Measurements from ENCODE around the gene KCNK1. TPM values are rescaled to one million over a fixed set of nuclear protein-coding genes. Genes with fewer than 3 reads are reported as not detected.

KCNK1 gene
- total and polyA plus RNA-seq, 4 donors, result 2.5 to 12.3 (median 4.5) TPM

DNA sequence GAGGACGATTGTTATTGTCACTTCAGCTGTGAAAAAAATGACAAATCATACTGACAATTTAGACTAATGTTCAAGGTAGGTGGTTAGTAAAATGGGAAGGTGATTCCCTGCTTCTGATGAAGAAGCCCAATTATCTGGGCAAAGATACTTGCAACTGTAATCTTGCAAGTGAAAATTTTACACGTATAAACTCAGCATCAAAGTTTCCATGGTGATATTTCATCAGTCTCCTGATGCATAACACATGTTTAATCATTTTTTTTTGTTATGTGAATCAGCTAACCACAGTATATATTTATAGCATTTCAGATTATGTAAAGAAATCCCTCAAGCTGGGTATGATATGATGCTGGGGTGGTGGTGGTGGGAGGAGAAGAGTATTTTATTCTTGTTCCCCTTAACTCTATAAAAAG, 16.4 kb upstream of the KCNK1 start:
- no peak overlapping the region for H3K4me3 ChIP-seq (ENCODE audit: low read depth in 1 of 3, low read length in 3 of 3)

DNA sequence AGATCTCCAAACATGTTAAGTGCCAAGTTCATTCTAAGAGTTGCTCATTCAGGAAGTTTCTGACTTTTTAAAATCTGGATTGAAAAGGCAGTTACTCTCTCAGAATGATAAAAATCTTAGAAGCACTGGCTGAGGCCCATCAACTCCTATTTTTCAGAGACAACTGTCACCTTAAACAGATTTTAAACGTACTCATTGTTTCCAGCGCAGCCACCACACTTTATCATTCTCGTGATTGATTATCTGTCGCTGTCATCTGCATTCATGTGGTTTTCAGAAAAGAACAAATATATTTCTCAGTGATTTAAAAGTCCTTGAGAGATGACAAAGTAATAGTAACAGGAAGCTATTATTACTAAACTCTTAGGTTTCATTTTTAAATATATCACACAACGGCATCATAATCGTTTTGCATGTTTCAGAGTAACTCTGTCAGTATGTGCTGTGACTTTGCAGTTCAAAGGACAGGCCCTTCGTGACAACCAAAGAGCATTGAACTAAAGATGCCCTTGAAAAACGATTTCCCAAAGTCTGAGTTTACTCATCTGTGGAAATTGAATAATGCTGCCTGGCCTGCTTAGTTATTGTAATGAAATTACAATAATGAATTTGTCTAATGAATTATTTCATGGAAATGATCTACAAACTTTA, 14.9 kb upstream of the KCNK1 start:
- peak overlapping the region; percentile 70 to 75 for H3K27ac ChIP-seq (ENCODE audit: low read depth in 1 of 2, low read length in 2 of 2)
- WGBS, result 20% methylated on average over 8 of the region's 8 CpGs
- peak overlapping the region in 1 of 2 donors; percentile 42 for H3K9ac ChIP-seq (ENCODE audit: low read depth in 1 of 2, low read length in 2 of 2)
- no peak overlapping the region for H3K4me3 ChIP-seq (ENCODE audit: low read depth in 1 of 3, low read length in 3 of 3)
- H3K9me3 ChIP-seq (ENCODE audit: control insufficient read depth in 4 of 4, low read length in 3 of 4), result no peaks in the 10 kb centered on the region
- no peaks in the 10 kb centered on the region for H3K36me3 ChIP-seq (ENCODE audit: control insufficient read depth in 4 of 4, insufficient read depth in 3 of 4, low read depth in 1 of 4, low read length in 3 of 4)
- DNase-seq (ENCODE audit: low spot score), result no peak
- no peaks in the 10 kb centered on the region for H3K27me3 ChIP-seq (ENCODE audit: control insufficient read depth in 4 of 4, insufficient read depth in 4 of 4, low read length in 3 of 4)
- H3K4me1 ChIP-seq (ENCODE audit: control insufficient read depth in 4 of 4, insufficient read depth in 4 of 4, low read length in 3 of 4), result peaks cover 5 to 13% (median 8%) of the 10 kb centered on the region in 4 donors
- TF ChIP-seq, protein P1, sequence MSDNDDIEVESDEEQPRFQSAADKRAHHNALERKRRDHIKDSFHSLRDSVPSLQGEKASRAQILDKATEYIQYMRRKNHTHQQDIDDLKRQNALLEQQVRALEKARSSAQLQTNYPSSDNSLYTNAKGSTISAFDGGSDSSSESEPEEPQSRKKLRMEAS (IDR thresholded peaks at IDR 0.05), result peak; percentile 20
- peak in 1 of 2 donors; percentile 11 for TF ChIP-seq GABPA (IDR thresholded peaks at IDR 0.05 in 1 of 2, conservative IDR thresholded peaks at IDR 0.05 in 1 of 2)
- TF ChIP-seq HNF4A (conservative IDR thresholded peaks at IDR 0.05), result peak; percentile 89 to 92
- peak; percentile 59 for TF ChIP-seq HNF4G (IDR thresholded peaks at IDR 0.05)
- peak; percentile 36 to 56 for TF ChIP-seq RAD21 (IDR thresholded peaks at IDR 0.05)
- TF ChIP-seq TAF1 (conservative IDR thresholded peaks at IDR 0.05), result no peak
- peak; percentile 92 for TF ChIP-seq RXRA (IDR thresholded peaks at IDR 0.05)
- peak; percentile 77 for TF ChIP-seq SP1 (IDR thresholded peaks at IDR 0.05)
- TF ChIP-seq, protein P2, sequence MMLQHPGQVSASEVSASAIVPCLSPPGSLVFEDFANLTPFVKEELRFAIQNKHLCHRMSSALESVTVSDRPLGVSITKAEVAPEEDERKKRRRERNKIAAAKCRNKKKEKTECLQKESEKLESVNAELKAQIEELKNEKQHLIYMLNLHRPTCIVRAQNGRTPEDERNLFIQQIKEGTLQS (IDR thresholded peaks at IDR 0.05), result no peak
- TF ChIP-seq, protein P3, sequence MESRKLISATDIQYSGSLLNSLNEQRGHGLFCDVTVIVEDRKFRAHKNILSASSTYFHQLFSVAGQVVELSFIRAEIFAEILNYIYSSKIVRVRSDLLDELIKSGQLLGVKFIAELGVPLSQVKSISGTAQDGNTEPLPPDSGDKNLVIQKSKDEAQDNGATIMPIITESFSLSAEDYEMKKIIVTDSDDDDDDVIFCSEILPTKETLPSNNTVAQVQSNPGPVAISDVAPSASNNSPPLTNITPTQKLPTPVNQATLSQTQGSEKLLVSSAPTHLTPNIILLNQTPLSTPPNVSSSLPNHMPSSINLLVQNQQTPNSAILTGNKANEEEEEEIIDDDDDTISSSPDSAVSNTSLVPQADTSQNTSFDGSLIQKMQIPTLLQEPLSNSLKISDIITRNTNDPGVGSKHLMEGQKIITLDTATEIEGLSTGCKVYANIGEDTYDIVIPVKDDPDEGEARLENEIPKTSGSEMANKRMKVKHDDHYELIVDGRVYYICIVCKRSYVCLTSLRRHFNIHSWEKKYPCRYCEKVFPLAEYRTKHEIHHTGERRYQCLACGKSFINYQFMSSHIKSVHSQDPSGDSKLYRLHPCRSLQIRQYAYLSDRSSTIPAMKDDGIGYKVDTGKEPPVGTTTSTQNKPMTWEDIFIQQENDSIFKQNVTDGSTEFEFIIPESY (IDR thresholded peaks at IDR 0.05), result no peak
- peak; percentile 43 for TF ChIP-seq FOXA2 (IDR thresholded peaks at IDR 0.05)
- peak; percentile 35 for TF ChIP-seq NR2F2 (IDR thresholded peaks at IDR 0.05)
- TF ChIP-seq, protein P4, sequence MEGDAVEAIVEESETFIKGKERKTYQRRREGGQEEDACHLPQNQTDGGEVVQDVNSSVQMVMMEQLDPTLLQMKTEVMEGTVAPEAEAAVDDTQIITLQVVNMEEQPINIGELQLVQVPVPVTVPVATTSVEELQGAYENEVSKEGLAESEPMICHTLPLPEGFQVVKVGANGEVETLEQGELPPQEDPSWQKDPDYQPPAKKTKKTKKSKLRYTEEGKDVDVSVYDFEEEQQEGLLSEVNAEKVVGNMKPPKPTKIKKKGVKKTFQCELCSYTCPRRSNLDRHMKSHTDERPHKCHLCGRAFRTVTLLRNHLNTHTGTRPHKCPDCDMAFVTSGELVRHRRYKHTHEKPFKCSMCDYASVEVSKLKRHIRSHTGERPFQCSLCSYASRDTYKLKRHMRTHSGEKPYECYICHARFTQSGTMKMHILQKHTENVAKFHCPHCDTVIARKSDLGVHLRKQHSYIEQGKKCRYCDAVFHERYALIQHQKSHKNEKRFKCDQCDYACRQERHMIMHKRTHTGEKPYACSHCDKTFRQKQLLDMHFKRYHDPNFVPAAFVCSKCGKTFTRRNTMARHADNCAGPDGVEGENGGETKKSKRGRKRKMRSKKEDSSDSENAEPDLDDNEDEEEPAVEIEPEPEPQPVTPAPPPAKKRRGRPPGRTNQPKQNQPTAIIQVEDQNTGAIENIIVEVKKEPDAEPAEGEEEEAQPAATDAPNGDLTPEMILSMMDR (IDR thresholded peaks at IDR 0.05; ENCODE audit: low read depth, low read length, missing input control), result no peak
- TF ChIP-seq EGR1 (IDR thresholded peaks at IDR 0.05; ENCODE audit: low read depth in 2 of 2), result no peak
- TF ChIP-seq FOXA1 (IDR thresholded peaks at IDR 0.05), result peak; percentile 34
- peak; percentile 39 for TF ChIP-seq YY1 (IDR thresholded peaks at IDR 0.05)

More for the DNA sequence above, 16.4 kb upstream of the KCNK1 start:
- Histone ChIP-seq H3K4me1 (ENCODE audit: control insufficient read depth in 4 of 4, insufficient read depth in 4 of 4, low read length in 3 of 4) (peaks cover 5 to 13% (median 8%) of the 10 kb centered on the region in 4 donors), H3K27ac (ENCODE audit: low read depth in 1 of 2, low read length in 2 of 2) (no peak overlapping the region), H3K27me3 (ENCODE audit: control insufficient read depth in 4 of 4, insufficient read depth in 4 of 4, low read length in 3 of 4) (no peaks in the 10 kb centered on the region), H3K9ac (ENCODE audit: low read depth in 1 of 2, low read length in 2 of 2) (no peak overlapping the region), H3K9me3 (ENCODE audit: control insufficient read depth in 4 of 4, low read length in 3 of 4) (no peaks in the 10 kb centered on the region), H3K36me3 (ENCODE audit: control insufficient read depth in 4 of 4, insufficient read depth in 3 of 4, low read depth in 1 of 4, low read length in 3 of 4) (no peaks in the 10 kb centered on the region)
- 44% methylated on average over 2 of the region's 2 CpGs for WGBS
- no peak for DNase-seq (ENCODE audit: low spot score)
- TF ChIP-seq GABPA (IDR thresholded peaks at IDR 0.05 in 1 of 2, conservative IDR thresholded peaks at IDR 0.05 in 1 of 2), result no peak
- TF ChIP-seq NR2F2 (IDR thresholded peaks at IDR 0.05), result no peak
- no peak for TF ChIP-seq EGR1 (IDR thresholded peaks at IDR 0.05; ENCODE audit: low read depth in 2 of 2)
- no peak for TF ChIP-seq FOXA2 (IDR thresholded peaks at IDR 0.05)
- TF ChIP-seq, protein P1 (IDR thresholded peaks at IDR 0.05), result no peak
- no peak for TF ChIP-seq YY1 (IDR thresholded peaks at IDR 0.05)
- TF ChIP-seq, protein P5, sequence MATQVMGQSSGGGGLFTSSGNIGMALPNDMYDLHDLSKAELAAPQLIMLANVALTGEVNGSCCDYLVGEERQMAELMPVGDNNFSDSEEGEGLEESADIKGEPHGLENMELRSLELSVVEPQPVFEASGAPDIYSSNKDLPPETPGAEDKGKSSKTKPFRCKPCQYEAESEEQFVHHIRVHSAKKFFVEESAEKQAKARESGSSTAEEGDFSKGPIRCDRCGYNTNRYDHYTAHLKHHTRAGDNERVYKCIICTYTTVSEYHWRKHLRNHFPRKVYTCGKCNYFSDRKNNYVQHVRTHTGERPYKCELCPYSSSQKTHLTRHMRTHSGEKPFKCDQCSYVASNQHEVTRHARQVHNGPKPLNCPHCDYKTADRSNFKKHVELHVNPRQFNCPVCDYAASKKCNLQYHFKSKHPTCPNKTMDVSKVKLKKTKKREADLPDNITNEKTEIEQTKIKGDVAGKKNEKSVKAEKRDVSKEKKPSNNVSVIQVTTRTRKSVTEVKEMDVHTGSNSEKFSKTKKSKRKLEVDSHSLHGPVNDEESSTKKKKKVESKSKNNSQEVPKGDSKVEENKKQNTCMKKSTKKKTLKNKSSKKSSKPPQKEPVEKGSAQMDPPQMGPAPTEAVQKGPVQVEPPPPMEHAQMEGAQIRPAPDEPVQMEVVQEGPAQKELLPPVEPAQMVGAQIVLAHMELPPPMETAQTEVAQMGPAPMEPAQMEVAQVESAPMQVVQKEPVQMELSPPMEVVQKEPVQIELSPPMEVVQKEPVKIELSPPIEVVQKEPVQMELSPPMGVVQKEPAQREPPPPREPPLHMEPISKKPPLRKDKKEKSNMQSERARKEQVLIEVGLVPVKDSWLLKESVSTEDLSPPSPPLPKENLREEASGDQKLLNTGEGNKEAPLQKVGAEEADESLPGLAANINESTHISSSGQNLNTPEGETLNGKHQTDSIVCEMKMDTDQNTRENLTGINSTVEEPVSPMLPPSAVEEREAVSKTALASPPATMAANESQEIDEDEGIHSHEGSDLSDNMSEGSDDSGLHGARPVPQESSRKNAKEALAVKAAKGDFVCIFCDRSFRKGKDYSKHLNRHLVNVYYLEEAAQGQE (IDR thresholded peaks at IDR 0.05), result no peak
- TF ChIP-seq TAF1 (conservative IDR thresholded peaks at IDR 0.05), result no peak
- no peak for TF ChIP-seq FOXA1 (IDR thresholded peaks at IDR 0.05)
- TF ChIP-seq, protein P2 (IDR thresholded peaks at IDR 0.05), result no peak
- no peak for TF ChIP-seq HNF4A (conservative IDR thresholded peaks at IDR 0.05)

All from liver (tissue), 9 donors.